ENCODE results near the gene NLRP14. TPM values are rescaled to one million over a fixed set of nuclear protein-coding genes. Genes with fewer than 3 reads are reported as not detected.
A peak's percentile ranks its signal among the peaks of the same experiment; 100 is the strongest.

The NLRP14 gene
- total RNA-seq, 2 experiments from 2014 or later = 0.05 TPM; not detected in 1

GRCh38 chr11:7079545-7080135 lies 59.4 kb downstream of the NLRP14 start:
- Mint-ChIP-seq H3K36me3 (no peaks in the 10 kb centered on the region), H3K27me3 (no peaks in the 10 kb centered on the region), H3K9me3 (ENCODE audit: low read depth) (no peaks in the 10 kb centered on the region), H3K4me1 (no peaks in the 10 kb centered on the region), H3K4me3 (no peak overlapping the region), H3K27ac (no peak overlapping the region)
- ATAC-seq (no peak), DNase-seq (no peak)
- CTCF ChIA-PET = no interaction called here

GRCh38 chr11:7080900-7081299 lies 60.6 kb downstream of the NLRP14 start:
- Mint-ChIP-seq H3K27ac (no peak overlapping the region), H3K4me1 (no peaks in the 10 kb centered on the region), H3K9me3 (ENCODE audit: low read depth) (no peaks in the 10 kb centered on the region), H3K27me3 (no peaks in the 10 kb centered on the region), H3K36me3 (no peaks in the 10 kb centered on the region), H3K4me3 (no peak overlapping the region)
- ATAC-seq (no peak), DNase-seq (no peak)
- CTCF ChIA-PET = no interaction called here

- Mint-ChIP-seq H3K36me3 (no peaks in the 10 kb centered on the region), H3K27ac (no peak overlapping the region), H3K4me3 (no peak overlapping the region), H3K4me1 (no peaks in the 10 kb centered on the region), H3K9me3 (ENCODE audit: low read depth) (no peaks in the 10 kb centered on the region), H3K27me3 (no peaks in the 10 kb centered on the region)
- ATAC-seq (no peak), DNase-seq (no peak)
- CTCF ChIA-PET = no interaction called here
These were observed 61.2 kb downstream of the NLRP14 start for GRCh38 chr11:7081441-7081840.

GRCh38 chr11:7088921-7089320 lies 68.6 kb downstream of the NLRP14 start, which contains the start of gene RBMXL2:
TSS of gene RBMXL2 (plus strand) at chr11:7088998. CDS start at chr11:7089121, 123 bp downstream.
- Mint-ChIP-seq H3K9me3 (ENCODE audit: low read depth) (no peaks in the 10 kb centered on the region), H3K4me3 (no peak within 1 kb of the TSS), H3K36me3 (no peaks in the 10 kb centered on the region), H3K27ac (no peak within 1 kb of the TSS), H3K4me1 (no peaks in the 10 kb centered on the region), H3K27me3 (peaks cover 15% of the 10 kb centered on the region)
- no peak for DNase-seq
- no peak for ATAC-seq
- CTCF ChIA-PET = no interaction called here

GRCh38 chr11:7089328-7090251 lies 69.3 kb downstream of the NLRP14 start:
- no peaks in the 10 kb centered on the region for H3K9me3 Mint-ChIP-seq (ENCODE audit: low read depth)
- CTCF ChIA-PET = no interaction called here
- no peaks in the 10 kb centered on the region for H3K36me3 Mint-ChIP-seq
- H3K4me3 Mint-ChIP-seq = no peak overlapping the region
- ATAC-seq (no peak), DNase-seq (no peak)
- H3K4me1 Mint-ChIP-seq = no peaks in the 10 kb centered on the region
- H3K27ac Mint-ChIP-seq = no peak overlapping the region
- H3K27me3 Mint-ChIP-seq = peaks cover 18% of the 10 kb centered on the region

- Mint-ChIP-seq H3K27me3 (peaks cover 30% of the 10 kb centered on the region), H3K4me3 (no peak overlapping the region), H3K36me3 (no peaks in the 10 kb centered on the region), H3K9me3 (ENCODE audit: low read depth) (no peaks in the 10 kb centered on the region), H3K27ac (no peak overlapping the region), H3K4me1 (no peaks in the 10 kb centered on the region)
- CTCF ChIA-PET = interaction anchor here (0.7 to 3.0 kb wide), 9 partner anchors 10 to 596 kb away, joined by 3 to 25 read pairs (median 3); no protein-coding TSS in a partner anchor
- DNase-seq (no peak), ATAC-seq (peak; percentile 49)
These were observed 78.1 kb downstream of the NLRP14 start for GRCh38 chr11:7098235-7098832.

- no peaks in the 10 kb centered on the region for H3K9me3 Mint-ChIP-seq (ENCODE audit: low read depth)
- CTCF ChIA-PET = no interaction called here
- ATAC-seq = no peak
These were observed 95.5 kb downstream of the NLRP14 start for GRCh38 chr11:7115780-7116179.

GRCh38 chr11:7116370-7116769 lies 96.1 kb downstream of the NLRP14 start:
- Mint-ChIP-seq H3K36me3 (no peaks in the 10 kb centered on the region), H3K4me1 (no peaks in the 10 kb centered on the region), H3K4me3 (no peak overlapping the region), H3K27me3 (peaks cover 14% of the 10 kb centered on the region), H3K9me3 (ENCODE audit: low read depth) (no peaks in the 10 kb centered on the region), H3K27ac (no peak overlapping the region)
- ATAC-seq (no peak), DNase-seq (no peak)
- CTCF ChIA-PET = no interaction called here

More at GRCh38 chr11:7115780-7116179, 95.5 kb downstream of the NLRP14 start:
- no peaks in the 10 kb centered on the region for H3K36me3 Mint-ChIP-seq
- DNase-seq = no peak
- H3K27ac Mint-ChIP-seq = no peak overlapping the region
- H3K27me3 Mint-ChIP-seq = peaks cover 14% of the 10 kb centered on the region
- no peaks in the 10 kb centered on the region for H3K4me1 Mint-ChIP-seq
- H3K4me3 Mint-ChIP-seq = no peak overlapping the region

Other genes starting within 250 kb of the NLRP14 start
- gene OR2AG2, start 248.5 kb upstream of the NLRP14 start, total RNA-seq = not detected
- not detected for gene OR2AG1, start 237.5 kb upstream of the NLRP14 start, total RNA-seq
- not detected for gene OR6A2, start 220.8 kb upstream of the NLRP14 start, total RNA-seq
- not detected for gene OR10A5, start 174.8 kb upstream of the NLRP14 start, total RNA-seq
- gene OR10A2, start 157.4 kb upstream of the NLRP14 start, total RNA-seq = not detected
- gene OR10A4, start 143.9 kb upstream of the NLRP14 start, total RNA-seq = not detected
- gene OR2D2, start 128.0 kb upstream of the NLRP14 start, total RNA-seq = under 1 TPM in 1 of 2 experiments, not detected in 1; 0.21 TPM
- gene OR2D3, start 99.5 kb upstream of the NLRP14 start, total RNA-seq = not detected
- 1 to 10 TPM; 1.1 to 1.4 TPM for gene ZNF215, start 94.1 kb upstream of the NLRP14 start, total RNA-seq
- not detected for gene ZNF214, start 133 bp upstream of the NLRP14 start, total RNA-seq
- not detected for gene RBMXL2, start 68.5 kb downstream of the NLRP14 start, total RNA-seq
- not detected for gene SYT9, start 231.4 kb downstream of the NLRP14 start, total RNA-seq

Data from activated CD8-positive, alpha-beta memory T cell treated with anti-CD3 and anti-CD28 coated beads, Interleukin-2, amount 10 ng/mL, durations not matched to agents 7 days and 5 days (primary cell).